Mesothelial cell of epicardium (in vitro differentiated cells): ENCODE measurements around the gene EPHA10. TPM values are rescaled to one million over a fixed set of nuclear protein-coding genes. Genes with fewer than 3 reads are reported as not detected.

Experiments
- DNase-seq, 2 experiments: peaks; one replicate each; pipeline ENCODE4 v3.0.0; 2021; ENCODE audit warnings: low spot score in 2 of 2; ENCODE audit not compliant: unreplicated experiment in 2 of 2
- H3K27ac Mint-ChIP-seq: 2 replicates; pipeline ENCODE4 v1.8.0; 2021; ENCODE audit warnings: mixed read lengths
- H3K27me3 Mint-ChIP-seq: 2 replicates; pipeline ENCODE4 v1.8.0; 2021; ENCODE audit warnings: low read depth, mixed read lengths
- H3K36me3 Mint-ChIP-seq: 2 replicates; pipeline ENCODE4 v1.8.0; 2021; ENCODE audit warnings: mixed read lengths
- H3K4me1 Mint-ChIP-seq: 2 replicates; pipeline ENCODE4 v1.8.0; 2021; ENCODE audit warnings: mixed read lengths
- H3K4me3 Mint-ChIP-seq: 2 replicates; pipeline ENCODE4 v1.8.0; 2021; ENCODE audit warnings: mild to moderate bottlenecking, moderate library complexity, mixed read lengths
- H3K9me3 Mint-ChIP-seq: 2 replicates; pipeline ENCODE4 v1.8.0; 2021; ENCODE audit warnings: mixed read lengths
- total RNA-seq: library from RNA; stranded (reverse); gene quantifications from 3 replicates; pipeline ENCODE4 v1.2.1, GENCODE V29; 2021
- TF ChIP-seq, protein P1 (sequence below): fragments of 200-600 bp; sonication (generic); IDR thresholded peaks from one replicate; pipeline ENCODE4 v1.5.0; 2021; ENCODE audit warnings: antibody characterized with exemption; ENCODE audit not compliant: unreplicated experiment

EPHA10 gene
- total RNA-seq, 1 donor from 2014 or later: 0.18 TPM

DNA sequence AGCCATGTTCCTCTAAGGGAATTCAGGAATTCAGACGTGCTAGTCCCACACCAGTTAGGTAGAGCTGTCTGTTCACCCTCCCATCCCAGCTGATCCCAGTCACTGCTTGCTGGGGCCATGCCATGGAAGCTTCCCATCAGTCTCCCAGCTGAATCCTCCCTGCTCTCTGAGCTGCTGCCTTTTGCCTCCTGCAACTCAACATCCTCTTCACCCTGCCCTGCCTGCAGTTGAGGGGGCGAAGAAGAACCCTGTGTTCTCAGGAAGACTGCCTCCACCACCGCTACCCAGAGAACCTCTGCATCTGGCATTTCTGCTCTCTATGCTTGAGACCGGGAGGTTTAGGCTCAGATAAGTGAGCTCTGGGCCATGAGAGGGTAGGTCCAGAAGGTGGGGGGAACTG is 56.4 kb downstream of the EPHA10 start:
- H3K36me3 Mint-ChIP-seq: peaks cover 21% of the 10 kb centered on the region
- no peaks in the 10 kb centered on the region for H3K4me1 Mint-ChIP-seq
- TF ChIP-seq, protein P1, sequence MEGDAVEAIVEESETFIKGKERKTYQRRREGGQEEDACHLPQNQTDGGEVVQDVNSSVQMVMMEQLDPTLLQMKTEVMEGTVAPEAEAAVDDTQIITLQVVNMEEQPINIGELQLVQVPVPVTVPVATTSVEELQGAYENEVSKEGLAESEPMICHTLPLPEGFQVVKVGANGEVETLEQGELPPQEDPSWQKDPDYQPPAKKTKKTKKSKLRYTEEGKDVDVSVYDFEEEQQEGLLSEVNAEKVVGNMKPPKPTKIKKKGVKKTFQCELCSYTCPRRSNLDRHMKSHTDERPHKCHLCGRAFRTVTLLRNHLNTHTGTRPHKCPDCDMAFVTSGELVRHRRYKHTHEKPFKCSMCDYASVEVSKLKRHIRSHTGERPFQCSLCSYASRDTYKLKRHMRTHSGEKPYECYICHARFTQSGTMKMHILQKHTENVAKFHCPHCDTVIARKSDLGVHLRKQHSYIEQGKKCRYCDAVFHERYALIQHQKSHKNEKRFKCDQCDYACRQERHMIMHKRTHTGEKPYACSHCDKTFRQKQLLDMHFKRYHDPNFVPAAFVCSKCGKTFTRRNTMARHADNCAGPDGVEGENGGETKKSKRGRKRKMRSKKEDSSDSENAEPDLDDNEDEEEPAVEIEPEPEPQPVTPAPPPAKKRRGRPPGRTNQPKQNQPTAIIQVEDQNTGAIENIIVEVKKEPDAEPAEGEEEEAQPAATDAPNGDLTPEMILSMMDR: no peak
- no peak overlapping the region for H3K4me3 Mint-ChIP-seq
- H3K27me3 Mint-ChIP-seq: no peaks in the 10 kb centered on the region
- no peaks in the 10 kb centered on the region for H3K9me3 Mint-ChIP-seq
- DNase-seq: no peak
- H3K27ac Mint-ChIP-seq: no peak overlapping the region

GRCh38 chr1:37705399-37705798 is 59.5 kb downstream of the EPHA10 start:
- peaks cover 36% of the 10 kb centered on the region for H3K36me3 Mint-ChIP-seq
- no peak overlapping the region for H3K27ac Mint-ChIP-seq
- no peaks in the 10 kb centered on the region for H3K27me3 Mint-ChIP-seq
- no peaks in the 10 kb centered on the region for H3K9me3 Mint-ChIP-seq
- no peaks in the 10 kb centered on the region for H3K4me1 Mint-ChIP-seq
- TF ChIP-seq, protein P1: no peak
- no peak for DNase-seq
- no peak overlapping the region for H3K4me3 Mint-ChIP-seq

- Mint-ChIP-seq H3K27me3 (no peaks in the 10 kb centered on the region), H3K9me3 (no peaks in the 10 kb centered on the region), H3K27ac (no peak overlapping the region), H3K4me3 (no peak overlapping the region), H3K36me3 (peaks cover 39% of the 10 kb centered on the region), H3K4me1 (no peaks in the 10 kb centered on the region)
- no peak for DNase-seq
- TF ChIP-seq, protein P1: no peak
Observed at GRCh38 chr1:37704966-37705365, 60.0 kb downstream of the EPHA10 start.

DNA sequence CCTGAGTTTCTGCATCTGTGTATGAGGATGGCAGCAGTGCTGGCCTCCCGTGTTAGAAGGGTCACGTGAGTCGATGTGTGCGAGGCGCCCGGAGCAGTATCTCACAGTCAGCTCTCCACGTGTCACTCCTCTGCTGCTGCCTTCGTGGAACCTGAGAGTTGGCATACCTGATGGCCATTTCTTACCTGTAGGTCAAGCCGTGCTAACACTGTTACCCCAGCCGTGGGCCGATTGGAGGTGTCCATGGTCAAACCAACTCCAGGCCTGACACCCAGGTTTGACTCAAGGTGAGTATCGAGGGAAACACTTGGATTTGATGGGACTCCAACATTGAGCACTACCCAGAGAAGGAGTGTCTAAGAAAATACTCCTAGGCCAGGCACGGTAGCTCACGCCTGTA is 61.9 kb downstream of the EPHA10 start:
- no peak overlapping the region for H3K4me3 Mint-ChIP-seq
- peaks cover 41% of the 10 kb centered on the region for H3K36me3 Mint-ChIP-seq
- TF ChIP-seq, protein P1: no peak
- H3K4me1 Mint-ChIP-seq: no peaks in the 10 kb centered on the region
- no peak for DNase-seq
- no peaks in the 10 kb centered on the region for H3K27me3 Mint-ChIP-seq
- H3K9me3 Mint-ChIP-seq: no peaks in the 10 kb centered on the region
- no peak overlapping the region for H3K27ac Mint-ChIP-seq

DNA sequence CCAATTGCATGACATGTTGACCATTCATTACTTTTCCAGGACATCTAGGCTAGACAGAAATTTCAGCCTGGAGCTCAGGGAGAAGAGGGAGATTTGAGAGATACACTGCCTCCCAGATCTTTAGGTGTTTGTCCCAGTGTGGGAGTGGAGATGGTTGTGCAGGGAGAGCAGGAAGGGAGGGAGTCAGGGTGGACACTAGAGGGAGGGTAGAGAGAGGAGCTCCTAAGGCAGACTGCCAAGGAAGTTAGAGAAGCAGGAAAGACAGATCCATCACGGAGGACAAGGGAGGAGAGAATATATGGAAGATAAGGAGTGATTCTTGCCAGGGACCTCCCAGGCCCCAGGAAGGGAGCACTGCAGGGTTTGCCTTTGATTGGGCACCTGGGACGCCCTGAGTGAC is 63.9 kb downstream of the EPHA10 start:
- TF ChIP-seq, protein P1: no peak
- Mint-ChIP-seq H3K4me1 (no peaks in the 10 kb centered on the region), H3K36me3 (peaks cover 38% of the 10 kb centered on the region), H3K9me3 (no peaks in the 10 kb centered on the region), H3K27me3 (no peaks in the 10 kb centered on the region), H3K4me3 (no peak overlapping the region), H3K27ac (no peak overlapping the region)
- DNase-seq: no peak

DNA sequence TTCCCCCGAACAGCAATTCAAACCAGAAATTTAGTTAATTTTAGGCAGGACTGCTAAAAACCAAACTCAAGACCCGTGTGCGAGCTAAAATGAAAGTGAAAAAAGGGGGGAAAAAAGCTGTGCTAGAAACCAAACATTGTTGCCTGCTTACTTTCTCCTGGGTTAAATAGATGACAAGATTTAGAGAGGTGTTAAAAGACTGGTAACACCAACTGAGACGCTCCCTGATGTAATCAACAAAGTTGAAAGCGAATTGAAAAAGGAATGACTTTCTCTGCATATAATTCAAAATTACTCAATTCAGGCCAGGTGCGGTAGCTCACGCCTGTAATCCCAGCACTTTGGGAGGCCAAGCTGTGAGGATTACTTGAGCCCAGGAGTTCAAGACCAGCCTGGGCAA is 65.8 kb downstream of the EPHA10 start:
- no peak for DNase-seq
- TF ChIP-seq, protein P1: no peak
- no peaks in the 10 kb centered on the region for H3K4me1 Mint-ChIP-seq
- no peaks in the 10 kb centered on the region for H3K9me3 Mint-ChIP-seq
- H3K36me3 Mint-ChIP-seq: peaks cover 28% of the 10 kb centered on the region
- H3K4me3 Mint-ChIP-seq: no peak overlapping the region
- H3K27ac Mint-ChIP-seq: no peak overlapping the region
- no peaks in the 10 kb centered on the region for H3K27me3 Mint-ChIP-seq
